HG03108 (cell line): ENCODE results near the gene FZR1.

Experiments
- ATAC-seq: cut with Tn5 transposase; IDR thresholded peaks from one replicate; pipeline ENCODE4 v1.9.1; 2021; ENCODE audit warnings: moderate library complexity; ENCODE audit not compliant: unreplicated experiment

The FZR1 gene

DNA sequence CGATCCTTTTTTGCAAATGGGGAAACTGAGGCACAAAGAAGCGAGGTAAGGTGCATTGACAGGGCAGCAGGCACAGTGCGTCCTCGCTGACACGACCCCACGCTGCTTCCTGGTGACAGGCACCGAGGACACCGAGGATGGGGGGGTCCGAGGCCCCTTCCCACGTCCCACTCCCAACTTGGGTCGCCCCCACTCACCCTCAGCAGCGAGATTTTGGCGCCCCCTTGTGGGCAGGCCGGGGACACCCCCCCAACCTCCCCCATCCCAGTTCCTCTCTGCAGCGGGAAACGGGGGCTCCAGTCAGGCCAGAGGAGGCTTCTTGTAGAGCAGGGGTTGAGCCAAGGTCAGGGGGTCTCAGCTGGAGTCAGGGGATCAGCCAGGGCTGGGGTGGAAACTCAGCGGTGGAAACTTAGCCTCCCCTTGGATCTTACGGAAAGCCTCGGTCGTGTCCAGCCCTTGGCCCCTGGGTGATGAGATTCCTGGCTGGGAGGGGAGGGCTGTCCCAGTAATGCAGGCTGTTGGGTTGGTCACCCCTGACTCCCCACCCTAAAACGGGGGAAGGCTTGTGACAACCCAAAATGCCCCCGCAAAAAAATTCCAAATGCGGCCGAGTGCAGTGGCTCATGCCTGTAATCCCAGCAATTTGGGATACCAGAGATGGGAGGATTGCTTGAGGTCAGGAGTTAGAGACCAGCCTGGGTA, 34.0 kb upstream of the FZR1 start:
- ATAC-seq: no peak

GRCh38 chr19:3474010-3474409, 32.1 kb upstream of the FZR1 start:
- no peak for ATAC-seq

GRCh38 chr19:3474614-3475013, 31.5 kb upstream of the FZR1 start:
- ATAC-seq: no peak

DNA sequence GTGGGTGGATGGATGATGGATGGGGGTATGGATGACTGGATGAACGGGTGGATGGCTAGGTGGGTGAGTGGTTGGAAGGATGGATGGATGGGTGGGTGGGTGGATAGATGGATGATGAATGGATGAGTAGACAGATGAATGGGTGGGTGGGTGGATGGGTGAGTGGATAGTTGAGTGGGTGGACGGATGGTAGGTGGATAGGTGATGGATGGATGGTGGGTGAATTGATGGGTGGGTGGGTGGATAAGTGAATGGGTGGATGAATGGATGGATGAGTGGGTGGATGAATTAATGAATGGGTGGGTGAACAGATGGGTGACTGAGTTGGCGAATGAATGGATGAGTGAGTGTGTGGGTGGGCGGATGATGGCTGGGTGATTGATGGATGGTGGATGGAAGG, 30.7 kb upstream of the FZR1 start:
- no peak for ATAC-seq

DNA sequence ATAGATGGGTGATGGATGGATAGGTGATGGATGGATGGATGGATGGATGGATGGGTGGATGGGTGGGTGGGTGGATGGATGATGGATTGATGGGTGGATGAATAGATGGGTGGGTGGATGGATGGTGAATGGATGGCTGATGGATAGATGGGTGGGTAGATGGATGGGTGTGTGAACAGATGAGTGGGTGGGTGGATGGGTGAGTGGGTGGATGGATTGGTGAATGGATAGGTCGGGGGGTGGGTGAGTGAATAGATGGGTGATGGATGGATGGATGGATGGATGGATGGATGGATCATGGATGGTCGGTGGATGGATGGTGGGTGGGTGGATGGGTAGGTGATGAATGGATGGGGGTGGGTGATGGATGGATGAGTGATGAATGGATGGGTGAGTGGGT, 29.3 kb upstream of the FZR1 start:
- no peak for ATAC-seq

DNA sequence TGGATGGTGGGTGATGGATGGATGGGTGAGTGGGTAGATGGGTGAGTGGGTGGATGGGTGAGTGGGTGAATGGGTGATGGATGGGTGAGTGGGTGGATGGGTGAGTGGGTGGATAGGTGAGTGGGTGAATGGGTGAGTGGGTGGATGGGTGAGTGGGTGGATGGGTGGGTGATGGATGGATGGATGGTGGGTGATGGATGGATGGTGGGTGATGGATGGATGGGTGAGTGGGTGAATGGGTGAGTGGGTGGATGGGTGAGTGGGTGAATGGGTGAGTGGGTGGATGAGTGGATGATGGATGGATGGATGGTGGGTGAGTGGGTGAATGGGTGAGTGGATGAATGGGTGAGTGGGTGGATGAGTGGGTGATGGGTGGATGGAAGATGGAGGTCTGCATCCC, 28.6 kb upstream of the FZR1 start:
- ATAC-seq: no peak

DNA sequence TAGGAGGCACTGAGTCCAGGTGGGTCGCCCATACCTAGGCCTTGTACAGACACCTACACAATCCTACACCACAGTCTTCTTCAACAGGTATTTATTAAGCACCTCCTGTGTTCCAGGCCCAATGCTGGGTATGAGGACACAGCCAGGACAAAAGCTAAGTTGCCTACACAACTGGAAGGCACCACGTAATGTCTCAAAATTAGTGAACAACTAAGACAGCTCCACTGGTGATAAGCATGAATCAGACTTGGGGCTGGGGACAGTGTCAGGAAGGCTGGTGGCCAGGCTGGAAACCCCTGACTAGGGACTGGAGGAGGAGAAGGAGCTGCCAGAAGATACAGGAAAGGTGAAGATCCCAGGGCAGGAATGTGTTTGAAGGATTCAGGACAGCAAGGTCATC, 28.2 kb upstream of the FZR1 start:
- ATAC-seq: no peak

DNA sequence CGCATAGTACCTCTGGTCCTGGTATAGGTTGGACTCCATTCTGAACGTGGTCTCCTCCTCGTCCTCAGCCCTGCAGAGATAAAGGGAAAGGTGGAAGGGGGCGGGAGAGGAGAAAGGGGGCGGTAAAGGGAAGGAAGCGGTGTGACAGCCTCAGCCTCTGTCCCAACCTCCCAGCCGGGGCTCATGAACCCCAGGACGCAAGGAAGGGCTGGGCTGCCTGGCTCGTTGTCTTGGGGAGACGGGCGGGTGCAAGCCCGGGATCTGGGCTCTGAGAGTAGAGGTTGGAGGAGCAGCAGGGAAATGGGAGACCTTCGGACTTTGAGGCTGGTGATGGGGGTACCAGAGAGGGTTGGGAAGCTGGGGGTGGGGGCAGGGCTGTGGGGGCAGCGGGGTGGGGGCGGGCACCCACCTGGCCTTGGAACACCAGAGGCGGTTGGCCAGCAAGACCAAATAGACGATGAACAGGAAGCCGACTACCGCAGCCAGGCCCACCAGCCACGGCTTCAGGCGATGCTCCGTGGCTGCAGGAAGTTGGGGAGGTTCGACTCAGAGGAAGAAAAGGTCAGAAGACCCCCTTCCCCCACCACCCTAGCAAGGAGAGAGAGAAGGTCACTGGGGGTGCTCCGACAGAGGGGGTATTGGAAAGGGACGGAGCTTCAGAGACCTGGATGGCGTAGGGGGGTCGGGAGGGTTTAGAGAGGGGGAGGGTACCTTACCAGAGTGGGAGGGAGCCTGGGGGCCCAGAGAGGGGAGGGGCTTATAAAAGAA, 27.5 kb upstream of the FZR1 start:
- ATAC-seq: no peak

DNA sequence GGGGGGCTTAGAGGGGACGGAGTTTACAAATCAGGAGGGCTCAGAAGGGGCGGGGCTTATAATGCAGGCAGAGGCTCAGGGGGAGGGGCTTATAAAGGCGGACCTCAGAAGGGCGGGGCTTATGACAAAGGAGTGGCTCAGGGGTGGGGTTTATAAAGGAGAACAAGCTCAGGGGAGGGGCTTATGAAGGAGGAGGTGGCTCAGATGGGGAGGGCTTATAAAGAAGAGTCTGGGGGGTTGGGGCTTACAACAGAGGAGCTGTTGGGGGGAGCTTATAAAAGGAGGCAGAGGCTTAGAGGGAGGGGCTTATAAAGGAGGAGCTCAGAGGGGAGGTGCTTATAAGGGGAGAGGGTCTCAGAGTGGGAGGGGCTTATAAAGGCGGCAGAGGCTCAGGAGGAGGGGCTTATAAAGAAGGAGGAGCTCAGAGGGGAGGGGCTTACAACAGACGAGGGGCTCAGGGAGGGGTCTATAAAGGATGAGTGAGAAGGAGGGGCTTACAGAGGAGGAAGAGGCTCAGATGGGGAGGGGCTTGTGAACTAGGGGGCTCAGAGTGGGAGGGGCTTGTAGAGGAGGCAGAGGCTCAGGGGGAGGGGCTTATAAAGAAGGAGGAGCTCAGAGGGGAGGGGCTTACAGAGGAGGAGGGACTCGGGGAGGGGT, 26.8 kb upstream of the FZR1 start:
- no peak for ATAC-seq

DNA sequence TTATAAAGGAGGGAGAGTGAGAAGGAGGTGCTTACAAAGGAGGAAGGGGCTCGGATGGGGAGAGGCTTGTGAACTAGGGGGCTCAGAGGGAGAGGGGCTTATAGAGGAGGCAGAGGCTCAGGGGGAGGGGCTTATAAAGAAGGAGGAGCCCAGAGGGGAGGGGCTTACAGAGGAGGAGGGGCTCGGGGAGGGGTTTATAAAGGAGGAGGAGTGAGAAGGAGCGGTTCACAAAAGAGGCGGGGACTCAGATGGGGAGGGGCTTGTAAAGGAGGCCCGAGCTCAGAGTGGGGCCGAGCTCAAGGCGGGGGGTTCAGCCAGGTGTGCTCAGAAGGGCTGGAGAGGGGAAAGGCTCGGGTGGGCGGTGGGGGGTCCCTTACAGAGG, 26.3 kb upstream of the FZR1 start:
- ATAC-seq: no peak

GRCh38 chr19:3480383-3481091, 25.6 kb upstream of the FZR1 start, which contains the start of gene SMIM24:
SMIM24 (minus strand) TSS chr19:3480525; CDS start chr19:3480463, 62 bp downstream.
- no peak for ATAC-seq

DNA sequence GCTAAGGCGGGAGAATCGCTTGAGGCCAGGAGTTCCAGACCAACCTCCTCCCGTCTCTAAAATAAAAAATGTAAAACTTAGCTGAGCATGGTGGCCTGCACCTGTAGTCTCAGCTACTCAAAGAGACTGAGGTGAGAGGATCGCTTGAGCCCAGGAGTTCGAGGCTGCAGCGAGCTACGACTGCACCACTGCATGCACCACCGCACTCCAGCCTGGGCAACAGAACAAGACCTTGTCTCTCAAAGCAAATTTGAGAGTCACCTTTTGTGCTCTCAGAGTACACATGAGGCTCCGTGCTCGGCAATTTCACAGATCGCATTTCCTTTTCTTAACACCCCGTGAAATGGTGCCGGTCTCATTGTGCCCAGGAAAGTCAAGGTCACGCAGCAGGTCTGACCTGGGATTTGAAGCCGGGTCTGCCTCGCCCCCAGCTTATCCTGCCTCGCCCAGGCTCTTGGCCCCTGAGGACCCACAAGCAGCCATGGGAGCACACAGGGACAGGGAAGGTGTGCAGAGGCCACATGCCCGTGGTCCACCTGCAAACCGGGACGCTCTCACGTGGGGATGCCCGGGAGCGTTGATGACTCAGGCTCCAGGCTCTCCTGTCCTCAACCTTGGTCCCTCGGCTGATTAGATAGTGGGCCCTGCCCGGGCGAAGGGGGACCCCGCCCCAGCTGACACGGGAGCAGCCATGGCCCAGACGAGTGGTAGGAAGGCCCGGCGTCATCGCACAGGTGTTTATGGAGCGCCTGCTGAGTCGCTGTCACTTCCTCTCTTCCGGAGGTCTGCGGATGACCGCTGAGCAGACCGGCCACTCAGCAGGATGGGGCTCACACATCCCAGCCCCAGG, 24.6 kb upstream of the FZR1 start:
- ATAC-seq: no peak

DNA sequence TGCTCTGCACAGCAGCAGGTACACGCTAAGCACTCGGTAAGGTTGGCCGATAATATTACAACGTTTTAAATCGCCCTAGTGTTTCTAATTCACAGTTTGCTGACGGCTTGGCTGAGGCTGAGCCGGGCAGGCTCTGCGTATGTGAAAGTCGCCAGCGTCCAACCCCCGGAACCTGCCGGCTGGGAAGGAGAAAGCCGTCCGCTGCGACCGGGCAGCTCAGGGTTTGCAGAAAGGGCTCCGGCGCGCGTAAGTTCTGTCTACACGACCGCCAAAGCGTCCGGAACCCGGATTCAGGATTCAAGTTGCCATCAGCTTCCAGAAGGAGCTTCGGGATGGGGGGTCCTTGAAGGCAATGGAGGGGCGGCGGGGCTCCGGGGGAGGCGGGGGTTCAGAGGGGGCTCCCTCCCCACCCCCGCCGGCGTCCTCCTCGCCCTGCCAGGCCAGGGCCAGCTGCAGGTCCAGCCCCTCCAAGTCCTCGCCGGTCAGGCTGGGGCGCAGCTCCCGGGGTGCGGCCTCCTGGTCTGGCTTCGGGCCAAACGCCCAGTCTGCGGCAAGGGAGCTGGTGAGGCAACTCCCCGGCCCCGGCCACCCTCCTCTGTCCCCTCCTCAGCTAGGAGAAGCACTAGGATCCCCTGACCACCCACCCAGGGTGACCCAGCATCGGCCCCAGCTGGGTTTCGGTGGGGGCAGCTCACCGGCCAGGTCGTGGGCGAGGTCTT, 23.4 kb upstream of the FZR1 start:
- ATAC-seq: no peak

- ATAC-seq: no peak
Measured at GRCh38 chr19:3483226-3483628, 22.9 kb upstream of the FZR1 start, which contains the start of gene SMIM44. SMIM44 (minus strand) TSS chr19:3483441; CDS start chr19:3483403, 38 bp downstream.

DNA sequence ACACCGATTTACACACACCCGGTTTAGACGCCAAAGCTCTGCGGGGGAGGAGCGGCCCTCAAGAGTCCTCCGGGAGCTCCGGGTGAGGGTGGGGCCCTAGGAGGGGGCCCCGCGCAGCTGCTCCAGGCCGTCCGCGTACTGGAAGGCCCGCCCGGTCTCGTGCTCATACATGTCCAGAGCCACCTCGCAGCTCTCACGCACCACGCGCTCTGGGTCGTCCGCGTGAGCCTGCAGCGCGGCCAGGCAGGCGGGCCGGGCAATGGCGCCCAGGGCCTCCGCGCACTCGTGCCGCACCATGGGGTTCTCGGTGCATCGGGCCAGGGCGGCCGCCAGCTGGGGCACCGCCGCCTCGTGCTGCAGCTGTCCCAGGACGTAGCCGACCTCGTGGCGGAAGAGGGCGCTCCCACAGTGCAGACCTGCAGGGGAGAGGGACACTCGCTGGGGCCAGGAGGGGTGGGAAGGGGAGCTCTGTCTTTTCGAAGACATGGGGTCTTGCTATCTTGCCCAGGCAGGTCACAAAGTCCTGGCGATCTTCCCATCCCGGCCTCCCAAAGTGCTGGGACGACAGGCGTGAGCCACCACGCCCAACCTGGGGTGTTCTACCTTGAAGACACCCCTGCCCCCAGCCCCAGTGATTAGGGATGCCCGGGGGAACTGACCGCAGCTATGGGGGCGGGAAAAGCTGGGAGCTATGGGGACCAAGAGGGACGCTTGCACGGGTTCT, 14.6 kb upstream of the FZR1 start:
- ATAC-seq: no peak

DNA sequence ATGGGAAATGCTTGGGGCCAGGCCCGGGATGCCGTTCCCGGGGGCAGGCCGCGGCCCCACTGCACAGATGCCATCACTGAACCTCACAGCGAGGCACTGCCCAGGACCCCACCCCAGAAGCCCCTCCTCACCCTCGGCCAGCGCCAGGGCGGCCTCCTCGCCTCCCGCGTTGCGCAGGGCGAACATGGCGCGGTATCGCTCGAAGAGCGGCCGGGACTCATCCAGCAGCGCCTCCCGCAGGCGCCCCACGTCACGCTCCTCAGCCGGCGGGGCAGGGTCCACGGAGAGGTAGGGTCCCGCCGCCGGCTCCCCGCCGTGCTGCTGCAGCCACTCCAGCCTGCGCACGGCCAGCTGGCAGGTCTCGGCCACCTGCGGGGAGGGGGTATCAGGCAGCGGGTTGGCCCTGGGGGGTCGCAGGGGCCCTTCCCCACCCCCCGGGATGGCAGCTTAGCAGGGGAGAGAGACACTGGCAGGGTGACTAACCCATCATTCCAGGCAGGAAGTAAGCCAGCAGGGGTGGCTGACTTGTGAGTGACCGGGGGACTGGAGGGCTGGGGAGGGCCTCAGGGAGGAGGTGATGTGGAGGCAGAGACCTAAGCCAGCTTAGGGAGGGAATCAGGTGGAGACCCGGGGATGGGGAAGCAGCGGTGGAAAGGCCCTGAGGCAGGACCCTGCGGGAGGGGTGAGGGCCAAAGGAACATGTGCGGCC, 13.8 kb upstream of the FZR1 start:
- ATAC-seq: no peak

- ATAC-seq: no peak
Measured at GRCh38 chr19:3492919-3493318, 13.2 kb upstream of the FZR1 start.

DNA sequence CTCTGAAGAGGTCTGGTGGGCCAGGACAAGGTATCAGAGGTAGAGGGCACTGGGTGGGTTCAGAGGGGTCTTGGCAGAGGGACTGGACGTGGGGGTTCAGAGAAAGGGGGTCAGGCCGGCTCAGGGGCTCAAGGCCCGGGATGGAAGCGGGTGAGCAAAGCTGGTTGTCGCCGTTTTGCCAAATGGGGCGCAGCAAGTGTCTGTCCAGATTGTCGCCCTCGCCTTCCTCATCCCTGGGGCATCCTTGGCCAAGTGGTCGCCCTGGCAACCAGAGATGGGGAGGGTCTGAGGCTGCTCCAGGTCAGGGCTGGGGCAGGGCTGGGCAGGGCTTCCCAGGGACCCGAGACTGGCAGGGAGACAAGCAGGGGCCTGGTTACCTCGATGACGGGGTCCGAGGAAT, 12.5 kb upstream of the FZR1 start:
- ATAC-seq: no peak
